A549 (cell line): Measurements from ENCODE around the gene NOL3. TPM values are rescaled to one million over a fixed set of nuclear protein-coding genes. Genes with fewer than 3 reads are reported as not detected.

ENCODE experiments used
- ATAC-seq, 2 experiments: fragments of 200-7000 bp in 1 of 2; fragments of >200 bp in 1 of 2; cut with Nextera tagmentation in 1 of 2; cut with Tn5 transposase in 1 of 2; 3 replicates each; pipeline versions ENCODE4 v1.8.0 to v1.9.1; 2018 to 2020; ENCODE audit warnings: mild to moderate bottlenecking in 1 of 2, moderate library complexity in 1 of 2
- CTCF ChIA-PET: fragments of 300-600 bp; sonication (Branson Sonifier 250); formaldehyde crosslinking; extraction: SDS; loops from one replicate; lab custom pipeline; 2021; ENCODE audit warnings: antibody characterized with exemption, inconsistent platforms; lab: Yijun Ruan, JAX
- POLR2A ChIA-PET: fragments of 350-600 bp; formaldehyde crosslinking; extraction: SDS; loops from one replicate; lab custom pipeline; 2021; ENCODE audit warnings: antibody characterized with exemption, inconsistent platforms; lab: Yijun Ruan, JAX
- DNase-seq, 2 experiments: peaks; one replicate each; pipeline versions ENCODE4 v3.0.0 to v3.0.0-alpha.2; 2011 to 2016; ENCODE audit warnings: low read depth in 1 of 2, low spot score in 1 of 2
- FAIRE-seq: peaks from 2 replicates; lab custom pipeline; 2011; peaks lifted over from hg19 to GRCh38; lab: Jason Lieb, UNC
- H3K27ac ChIP-seq, 2 experiments: fragments of >200 bp; sonication (Bioruptor Twin); formaldehyde crosslinking; 3 replicates each; pipeline ENCODE4 v1.5.1; 2016 to 2017
- H3K4me1 ChIP-seq: fragments of >200 bp; sonication (Bioruptor Twin); formaldehyde crosslinking; 3 replicates; pipeline ENCODE4 v1.6.1; 2016
- H3K4me2 ChIP-seq: fragments of >200 bp; sonication (Bioruptor Twin); formaldehyde crosslinking; 3 replicates; pipeline ENCODE4 v1.6.1; 2016
- H3K4me3 ChIP-seq: fragments of >200 bp; sonication (Bioruptor Twin); formaldehyde crosslinking; 3 replicates; pipeline ENCODE4 v1.5.1; 2016
- H3K9me3 ChIP-seq: fragments of >200 bp; sonication (Bioruptor Twin); formaldehyde crosslinking; 3 replicates; pipeline ENCODE4 v1.6.1; 2016
- CBX8 ChIP-seq: fragments of 200-600 bp; sonication (generic); IDR thresholded peaks from 2 replicates; pipeline ENCODE4 v1.6.1; 2016
- CHD4 ChIP-seq: fragments of 200-600 bp; sonication (generic); IDR thresholded peaks from 2 replicates; pipeline ENCODE4 v1.6.1; 2016; ENCODE audit warnings: antibody characterized with exemption, mild to moderate bottlenecking, borderline replicate concordance
- EP300 ChIP-seq, 2 experiments: fragments of >200 bp; sonication (Bioruptor Twin); formaldehyde crosslinking; IDR thresholded peaks; 2 replicates in 1 of 2; 3 replicates in 1 of 2; pipeline ENCODE4 v1.6.1; 2016 to 2017
- GATA3 ChIP-seq: IDR thresholded peaks from 2 replicates; pipeline ENCODE4 v1.6.1; 2012; ENCODE audit warnings: borderline replicate concordance
- HOXB13 ChIP-seq: fragments of 250-450 bp; sonication (Bioruptor Pico); IDR thresholded peaks from 2 replicates; pipeline ENCODE4 v1.5.0; 2020; ENCODE audit warnings: low read depth, mild to moderate bottlenecking, moderate library complexity
- HOXB5 ChIP-seq: fragments of 250-450 bp; sonication (Bioruptor Pico); IDR thresholded peaks from 2 replicates; pipeline ENCODE4 v1.5.0; 2020; ENCODE audit warnings: mild to moderate bottlenecking, moderate library complexity
- JUNB ChIP-seq: fragments of >200 bp; sonication (Bioruptor Twin); formaldehyde crosslinking; IDR thresholded peaks from 2 replicates; pipeline ENCODE4 v1.6.1; 2016
- MAZ ChIP-seq: fragments of 150-350 bp; IDR thresholded peaks from 2 replicates; pipeline ENCODE4 v1.6.1; 2014; ENCODE audit warnings: antibody characterized with exemption, low read depth, low read length, borderline replicate concordance
- NR3C1 ChIP-seq: fragments of >200 bp; sonication (Bioruptor Twin); formaldehyde crosslinking; IDR thresholded peaks from 3 replicates; pipeline ENCODE4 v1.6.1; 2017
- PHF8 ChIP-seq: fragments of 200-600 bp; sonication (generic); IDR thresholded peaks from 2 replicates; pipeline ENCODE4 v1.6.1; 2016; ENCODE audit warnings: low read depth, mild to moderate bottlenecking, antibody characterized with exemption, moderate library complexity, borderline replicate concordance
- RARB ChIP-seq: fragments of 250-450 bp; sonication (Bioruptor Pico); IDR thresholded peaks from 2 replicates; pipeline ENCODE4 v1.8.0; 2021; ENCODE audit warnings: mild to moderate bottlenecking, moderate library complexity
- SREBF2 ChIP-seq: fragments of 450-650 bp; IDR thresholded peaks from 2 replicates; pipeline ENCODE4 v1.6.1; 2014; ENCODE audit warnings: mild to moderate bottlenecking, moderate library complexity
- WGBS: methylation state at CpG from one replicate; pipeline ENCODE4 v1.1.6; 2017; ENCODE audit errors: missing lambda C conversion rate; 5-methylcytosine and 5-hydroxymethylcytosine counted together
- polyA plus RNA-seq, 4 experiments: library from polyadenylated mRNA; depleted of rRNA in 3 of 4; stranded (reverse); fragments of >200 nt; fragmentation: RNase III in 1 of 4; extraction: RNeasy Plus Mini Kit Qiagen cat#74134 plus additional on column Dnase treatment in 1 of 4; gene quantifications; 2 replicates in 3 of 4; 3 replicates in 1 of 4; pipeline ENCODE4 v1.2.3, GENCODE V29; 2011 to 2017
- TF ChIP-seq, protein P1 (sequence below): fragments of 150-350 bp; IDR thresholded peaks from 2 replicates; pipeline ENCODE4 v1.6.1; 2014; ENCODE audit warnings: low read depth, mild to moderate bottlenecking, low read length
- TF ChIP-seq, protein P2 (sequence below): fragments of 250-450 bp; sonication (Bioruptor Pico); IDR thresholded peaks from 2 replicates; pipeline ENCODE4 v1.5.0; 2021; ENCODE audit warnings: mild to moderate bottlenecking, moderate library complexity, borderline replicate concordance
- TF ChIP-seq, protein P3 (sequence below): fragments of >200 bp; sonication (Bioruptor Twin); formaldehyde crosslinking; IDR thresholded peaks from 3 replicates; pipeline ENCODE4 v1.5.1; 2016
- TF ChIP-seq, protein P4 (sequence below): IDR thresholded peaks from 2 replicates; pipeline ENCODE4 v1.6.1; 2012; ENCODE audit warnings: low read depth, borderline replicate concordance
- TF ChIP-seq, protein P5 (sequence below): fragments of 200-600 bp; sonication (generic); IDR thresholded peaks from 2 replicates; pipeline ENCODE4 v1.6.1; 2016; ENCODE audit warnings: antibody characterized with exemption, mild to moderate bottlenecking, moderate library complexity
- TF ChIP-seq, protein P6 (sequence below): fragments of 250-450 bp; sonication (Bioruptor Pico); IDR thresholded peaks from 2 replicates; pipeline ENCODE4 v1.5.0; 2020; ENCODE audit warnings: low read depth, mild to moderate bottlenecking, moderate library complexity

The NOL3 gene
- polyA plus RNA-seq, 2 of the 4 experiments (the other 2 are of a cell fraction): 22.6 to 39.1 TPM

DNA sequence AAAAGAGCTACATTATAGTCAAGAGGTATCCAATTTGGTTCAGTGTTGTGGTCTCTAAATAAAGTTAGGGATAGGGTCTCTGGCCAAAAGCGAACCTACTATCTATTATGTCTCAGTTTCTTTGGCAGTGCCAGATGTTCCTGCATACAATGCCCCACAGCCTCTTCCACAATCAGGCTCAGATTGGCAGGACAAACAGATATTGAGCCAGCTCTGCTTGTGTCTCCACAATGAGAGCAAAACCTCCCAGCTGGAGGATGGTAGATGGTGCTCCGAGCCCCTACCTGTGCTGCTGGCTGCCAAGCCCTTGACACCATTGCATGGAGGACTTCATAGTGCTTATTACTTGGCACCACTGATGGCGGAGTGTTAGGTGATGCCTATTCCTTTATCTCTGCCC lies 40.9 kb upstream of the NOL3 start:
- Histone ChIP-seq H3K4me1 (no peaks in the 10 kb centered on the region), H3K4me2 (no peak overlapping the region), H3K9me3 (no peaks in the 10 kb centered on the region), H3K4me3 (no peak overlapping the region), H3K27ac (no peak overlapping the region)
- WGBS: 97% methylated on average over 3 of the region's 3 CpGs
- no peak for DNase-seq
- TF ChIP-seq CBX8 (no peak), PHF8 (no peak), JUNB (no peak), RARB (CRISPR knock-in tag) (no peak), GATA3 (no peak), MAZ (no peak)
- TF ChIP-seq, protein P1, sequence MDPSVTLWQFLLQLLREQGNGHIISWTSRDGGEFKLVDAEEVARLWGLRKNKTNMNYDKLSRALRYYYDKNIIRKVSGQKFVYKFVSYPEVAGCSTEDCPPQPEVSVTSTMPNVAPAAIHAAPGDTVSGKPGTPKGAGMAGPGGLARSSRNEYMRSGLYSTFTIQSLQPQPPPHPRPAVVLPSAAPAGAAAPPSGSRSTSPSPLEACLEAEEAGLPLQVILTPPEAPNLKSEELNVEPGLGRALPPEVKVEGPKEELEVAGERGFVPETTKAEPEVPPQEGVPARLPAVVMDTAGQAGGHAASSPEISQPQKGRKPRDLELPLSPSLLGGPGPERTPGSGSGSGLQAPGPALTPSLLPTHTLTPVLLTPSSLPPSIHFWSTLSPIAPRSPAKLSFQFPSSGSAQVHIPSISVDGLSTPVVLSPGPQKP: no peak
- TF ChIP-seq, protein P2, sequence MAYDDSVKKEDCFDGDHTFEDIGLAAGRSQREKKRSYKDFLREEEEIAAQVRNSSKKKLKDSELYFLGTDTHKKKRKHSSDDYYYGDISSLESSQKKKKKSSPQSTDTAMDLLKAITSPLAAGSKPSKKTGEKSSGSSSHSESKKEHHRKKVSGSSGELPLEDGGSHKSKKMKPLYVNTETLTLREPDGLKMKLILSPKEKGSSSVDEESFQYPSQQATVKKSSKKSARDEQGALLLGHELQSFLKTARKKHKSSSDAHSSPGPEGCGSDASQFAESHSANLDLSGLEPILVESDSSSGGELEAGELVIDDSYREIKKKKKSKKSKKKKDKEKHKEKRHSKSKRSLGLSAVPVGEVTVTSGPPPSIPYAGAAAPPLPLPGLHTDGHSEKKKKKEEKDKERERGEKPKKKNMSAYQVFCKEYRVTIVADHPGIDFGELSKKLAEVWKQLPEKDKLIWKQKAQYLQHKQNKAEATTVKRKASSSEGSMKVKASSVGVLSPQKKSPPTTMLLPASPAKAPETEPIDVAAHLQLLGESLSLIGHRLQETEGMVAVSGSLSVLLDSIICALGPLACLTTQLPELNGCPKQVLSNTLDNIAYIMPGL: no peak
- FAIRE-seq: no peak
- ATAC-seq: no peak; a peak in 1 of 6 replicates
- POLR2A ChIA-PET: no interaction called here
- CTCF ChIA-PET: interaction anchor here (0.9 to 3.6 kb wide), 8 partner anchors 10 to 153 kb away, joined by 3 to 18 read pairs (median 4); partner anchors contain the start of gene B3GNT9

DNA sequence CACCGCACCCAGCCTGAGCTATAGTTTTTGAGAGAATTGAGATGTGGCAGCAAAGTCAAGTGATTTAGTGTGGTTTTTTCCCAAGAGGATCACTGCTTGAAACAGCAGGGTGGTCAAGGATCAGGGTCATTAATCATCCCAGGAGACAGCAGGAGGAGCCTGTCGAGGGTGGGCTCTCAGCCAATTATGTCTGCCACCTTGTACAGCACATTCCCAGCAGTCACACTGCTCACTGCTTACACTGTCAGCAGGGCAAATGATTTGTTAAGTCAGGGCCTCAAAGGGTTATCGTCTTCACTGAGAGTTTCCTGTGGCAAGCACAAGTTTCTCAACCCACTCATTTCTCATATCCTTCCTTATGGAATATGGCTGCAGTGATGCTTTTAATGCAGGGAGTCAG lies 32.7 kb upstream of the NOL3 start:
- H3K4me1 ChIP-seq: no peaks in the 10 kb centered on the region
- ChIA-PET POLR2A (no interaction called here), CTCF (interaction anchor here (0.7 to 15.6 kb wide), 7 partner anchors 17 to 177 kb away, joined by 3 to 193 read pairs (median 3); partner anchors contain the start of genes B3GNT9 and CES3)
- no peak overlapping the region for H3K27ac ChIP-seq
- H3K4me2 ChIP-seq: no peak overlapping the region
- no peak overlapping the region for H3K4me3 ChIP-seq
- TF ChIP-seq, protein P3, sequence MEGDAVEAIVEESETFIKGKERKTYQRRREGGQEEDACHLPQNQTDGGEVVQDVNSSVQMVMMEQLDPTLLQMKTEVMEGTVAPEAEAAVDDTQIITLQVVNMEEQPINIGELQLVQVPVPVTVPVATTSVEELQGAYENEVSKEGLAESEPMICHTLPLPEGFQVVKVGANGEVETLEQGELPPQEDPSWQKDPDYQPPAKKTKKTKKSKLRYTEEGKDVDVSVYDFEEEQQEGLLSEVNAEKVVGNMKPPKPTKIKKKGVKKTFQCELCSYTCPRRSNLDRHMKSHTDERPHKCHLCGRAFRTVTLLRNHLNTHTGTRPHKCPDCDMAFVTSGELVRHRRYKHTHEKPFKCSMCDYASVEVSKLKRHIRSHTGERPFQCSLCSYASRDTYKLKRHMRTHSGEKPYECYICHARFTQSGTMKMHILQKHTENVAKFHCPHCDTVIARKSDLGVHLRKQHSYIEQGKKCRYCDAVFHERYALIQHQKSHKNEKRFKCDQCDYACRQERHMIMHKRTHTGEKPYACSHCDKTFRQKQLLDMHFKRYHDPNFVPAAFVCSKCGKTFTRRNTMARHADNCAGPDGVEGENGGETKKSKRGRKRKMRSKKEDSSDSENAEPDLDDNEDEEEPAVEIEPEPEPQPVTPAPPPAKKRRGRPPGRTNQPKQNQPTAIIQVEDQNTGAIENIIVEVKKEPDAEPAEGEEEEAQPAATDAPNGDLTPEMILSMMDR: no peak
- TF ChIP-seq NR3C1 (no peak), SREBF2 (no peak), HOXB13 (no peak), EP300 (IDR thresholded peaks at IDR 0.05) (no peak), HOXB5 (CRISPR knock-in tag) (no peak), CHD4 (no peak)
- TF ChIP-seq, protein P4, sequence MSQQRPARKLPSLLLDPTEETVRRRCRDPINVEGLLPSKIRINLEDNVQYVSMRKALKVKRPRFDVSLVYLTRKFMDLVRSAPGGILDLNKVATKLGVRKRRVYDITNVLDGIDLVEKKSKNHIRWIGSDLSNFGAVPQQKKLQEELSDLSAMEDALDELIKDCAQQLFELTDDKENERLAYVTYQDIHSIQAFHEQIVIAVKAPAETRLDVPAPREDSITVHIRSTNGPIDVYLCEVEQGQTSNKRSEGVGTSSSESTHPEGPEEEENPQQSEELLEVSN: no peak
- TF ChIP-seq, protein P5, sequence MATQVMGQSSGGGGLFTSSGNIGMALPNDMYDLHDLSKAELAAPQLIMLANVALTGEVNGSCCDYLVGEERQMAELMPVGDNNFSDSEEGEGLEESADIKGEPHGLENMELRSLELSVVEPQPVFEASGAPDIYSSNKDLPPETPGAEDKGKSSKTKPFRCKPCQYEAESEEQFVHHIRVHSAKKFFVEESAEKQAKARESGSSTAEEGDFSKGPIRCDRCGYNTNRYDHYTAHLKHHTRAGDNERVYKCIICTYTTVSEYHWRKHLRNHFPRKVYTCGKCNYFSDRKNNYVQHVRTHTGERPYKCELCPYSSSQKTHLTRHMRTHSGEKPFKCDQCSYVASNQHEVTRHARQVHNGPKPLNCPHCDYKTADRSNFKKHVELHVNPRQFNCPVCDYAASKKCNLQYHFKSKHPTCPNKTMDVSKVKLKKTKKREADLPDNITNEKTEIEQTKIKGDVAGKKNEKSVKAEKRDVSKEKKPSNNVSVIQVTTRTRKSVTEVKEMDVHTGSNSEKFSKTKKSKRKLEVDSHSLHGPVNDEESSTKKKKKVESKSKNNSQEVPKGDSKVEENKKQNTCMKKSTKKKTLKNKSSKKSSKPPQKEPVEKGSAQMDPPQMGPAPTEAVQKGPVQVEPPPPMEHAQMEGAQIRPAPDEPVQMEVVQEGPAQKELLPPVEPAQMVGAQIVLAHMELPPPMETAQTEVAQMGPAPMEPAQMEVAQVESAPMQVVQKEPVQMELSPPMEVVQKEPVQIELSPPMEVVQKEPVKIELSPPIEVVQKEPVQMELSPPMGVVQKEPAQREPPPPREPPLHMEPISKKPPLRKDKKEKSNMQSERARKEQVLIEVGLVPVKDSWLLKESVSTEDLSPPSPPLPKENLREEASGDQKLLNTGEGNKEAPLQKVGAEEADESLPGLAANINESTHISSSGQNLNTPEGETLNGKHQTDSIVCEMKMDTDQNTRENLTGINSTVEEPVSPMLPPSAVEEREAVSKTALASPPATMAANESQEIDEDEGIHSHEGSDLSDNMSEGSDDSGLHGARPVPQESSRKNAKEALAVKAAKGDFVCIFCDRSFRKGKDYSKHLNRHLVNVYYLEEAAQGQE: no peak
- TF ChIP-seq, protein P6, sequence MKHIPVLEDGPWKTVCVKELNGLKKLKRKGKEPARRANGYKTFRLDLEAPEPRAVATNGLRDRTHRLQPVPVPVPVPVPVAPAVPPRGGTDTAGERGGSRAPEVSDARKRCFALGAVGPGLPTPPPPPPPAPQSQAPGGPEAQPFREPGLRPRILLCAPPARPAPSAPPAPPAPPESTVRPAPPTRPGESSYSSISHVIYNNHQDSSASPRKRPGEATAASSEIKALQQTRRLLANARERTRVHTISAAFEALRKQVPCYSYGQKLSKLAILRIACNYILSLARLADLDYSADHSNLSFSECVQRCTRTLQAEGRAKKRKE (CRISPR knock-in tag): no peak
- 71% methylated on average over 3 of the region's 3 CpGs for WGBS
- ATAC-seq (no peak), DNase-seq (no peak), FAIRE-seq (no peak)
- no peaks in the 10 kb centered on the region for H3K9me3 ChIP-seq
